RKO (cell line): ENCODE results near the gene CEP290.
"Not testable (repeated sequence)": the region's sequence is repeated elsewhere in the genome, so short reads cannot be mapped to it uniquely, and the experiment has no call there.

Experiments
- DNase-seq: peaks from one replicate; pipeline ENCODE4 v3.0.0-alpha.2; 2016; ENCODE audit warnings: low spot score

CEP290 gene

GRCh38 chr12:88141425-88141773, 489 bp downstream of the CEP290 start:
- no peak for DNase-seq

- DNase-seq = not testable (repeated sequence)
Observed at GRCh38 chr12:88139711-88140110, 2.2 kb downstream of the CEP290 start.

GRCh38 chr12:88133181-88133580, 8.7 kb downstream of the CEP290 start:
- DNase-seq = not testable (repeated sequence)

GRCh38 chr12:88132392-88132791, 9.5 kb downstream of the CEP290 start:
- no peak for DNase-seq

GRCh38 chr12:88127855-88128254, 14.0 kb downstream of the CEP290 start:
- no peak for DNase-seq

- DNase-seq = no peak
Observed at GRCh38 chr12:88127099-88127498, 14.8 kb downstream of the CEP290 start.

GRCh38 chr12:88122666-88123065, 19.2 kb downstream of the CEP290 start:
- no peak for DNase-seq

- no peak for DNase-seq
Observed at GRCh38 chr12:88113871-88114270, 28.0 kb downstream of the CEP290 start.

GRCh38 chr12:88111074-88111652, 30.7 kb downstream of the CEP290 start:
- peak; percentile 30 for DNase-seq

GRCh38 chr12:88108021-88108420, 33.9 kb downstream of the CEP290 start:
- peak; percentile 8 for DNase-seq

GRCh38 chr12:88093573-88093972, 48.3 kb downstream of the CEP290 start:
- no peak for DNase-seq

- no peak for DNase-seq
Observed at GRCh38 chr12:88092771-88093170, 49.1 kb downstream of the CEP290 start.

- no peak for DNase-seq
Observed at GRCh38 chr12:88084210-88084609, 57.7 kb downstream of the CEP290 start.

- DNase-seq = no peak
Observed at GRCh38 chr12:88083634-88084033, 58.3 kb downstream of the CEP290 start.

GRCh38 chr12:88081247-88081646, 60.6 kb downstream of the CEP290 start:
- DNase-seq = no peak

GRCh38 chr12:88067301-88067700, 74.6 kb downstream of the CEP290 start:
- no peak for DNase-seq

GRCh38 chr12:88063375-88063774, 78.5 kb downstream of the CEP290 start:
- no peak for DNase-seq

GRCh38 chr12:88062474-88062873, 79.4 kb downstream of the CEP290 start:
- no peak for DNase-seq

- no peak for DNase-seq
Observed at GRCh38 chr12:88058719-88059077, 83.2 kb downstream of the CEP290 start.

GRCh38 chr12:88057994-88058718, 83.7 kb downstream of the CEP290 start:
- DNase-seq = peak; percentile 7

GRCh38 chr12:88056571-88056970, 85.3 kb downstream of the CEP290 start:
- no peak for DNase-seq

- peak; percentile 77 for DNase-seq
Observed at GRCh38 chr12:88052686-88053085, 89.2 kb downstream of the CEP290 start.

- no peak for DNase-seq
Observed at GRCh38 chr12:88044035-88044434, 97.9 kb downstream of the CEP290 start.

GRCh38 chr12:88037770-88038169, 104.1 kb downstream of the CEP290 start:
- no peak for DNase-seq
